Esophagus muscularis mucosa (tissue), 4 donors: ENCODE data around the gene CCNL1. TPM values are rescaled to one million over a fixed set of nuclear protein-coding genes. Genes with fewer than 3 reads are reported as not detected.

Experiments
- DNase-seq: peaks from one replicate; pipeline ENCODE4 v3.0.0-alpha.2; 2017; ENCODE audit errors: extremely low spot score
- H3K27ac ChIP-seq, 4 donors: fragments of 200-600 bp; sonication (generic); replicated peaks in 1 of 4; 1 replicate in 3 of 4; 2 replicates in 1 of 4; pipeline ENCODE4 v1.5.1; 2016 to 2019; ENCODE audit warnings: mild to moderate bottlenecking in 1 of 4
- H3K27me3 ChIP-seq, 4 donors: fragments of 200-600 bp; sonication (generic); one replicate each; pipeline versions ENCODE4 v1.5.1 to v1.6.0; 2016 to 2019
- H3K36me3 ChIP-seq, 4 donors: fragments of 200-600 bp; sonication (generic); one replicate each; pipeline ENCODE4 v1.5.1; 2016 to 2019
- H3K4me1 ChIP-seq, 4 donors: fragments of 200-600 bp; sonication (generic); one replicate each; pipeline ENCODE4 v1.5.1; 2016 to 2019
- H3K4me3 ChIP-seq, 4 donors: fragments of 200-600 bp; sonication (generic); 1 replicate in 2 of 4; 2 replicates in 2 of 4; pipeline ENCODE4 v1.5.1; 2016 to 2019; ENCODE audit warnings: mild to moderate bottlenecking in 4 of 4, moderate library complexity in 1 of 4
- H3K9me3 ChIP-seq, 4 donors: fragments of 200-600 bp; sonication (generic); 1 replicate in 3 of 4; 2 replicates in 1 of 4; pipeline ENCODE4 v1.5.1; 2016 to 2019
- CTCF ChIP-seq, 3 experiments: fragments of 200-600 bp in 2 of 3; fragments of 450-650 bp in 1 of 3; sonication (generic) in 2 of 3; IDR thresholded peaks; one replicate each; pipeline ENCODE4 v1.5.1; 2017 to 2019; ENCODE audit warnings: antibody characterized with exemption in 3 of 3, mild to moderate bottlenecking in 2 of 3, moderate library complexity in 1 of 3
- EP300 ChIP-seq: sonication (generic); formaldehyde crosslinking; IDR thresholded peaks from one replicate; pipeline ENCODE4 v1.6.1; 2017; ENCODE audit warnings: antibody characterized with exemption
- POLR2A ChIP-seq: fragments of 450-650 bp; IDR thresholded peaks from one replicate; pipeline ENCODE4 v1.6.1; 2017; ENCODE audit warnings: antibody characterized with exemption, moderate library complexity, mild to moderate bottlenecking, low read depth
- POLR2AphosphoS5 ChIP-seq, 2 donors: sonication (generic); formaldehyde crosslinking; IDR thresholded peaks; one replicate each; pipeline ENCODE4 v1.6.1; 2017; ENCODE audit warnings: antibody characterized with exemption in 2 of 2
- WGBS: methylation state at CpG from one replicate; pipeline ENCODE4 v1.1.5; 2018; 5-methylcytosine and 5-hydroxymethylcytosine counted together
- intact Hi-C: fragments of 100-400 bp; cut with DNase I; formaldehyde crosslinking; loops from one replicate; pipeline ENCODE4 v1.15.1; 2023
- total RNA-seq, 4 donors: library from RNA; depleted of rRNA; stranded (reverse); fragments of >200 nt; gene quantifications; one replicate each; pipeline versions ENCODE4 v1.1.0 to v1.2.1, GENCODE V29; 2016

Gene CCNL1
- total RNA-seq, 4 donors from 2014 or later: 45.3 to 180 (median 77.3) TPM

DNA sequence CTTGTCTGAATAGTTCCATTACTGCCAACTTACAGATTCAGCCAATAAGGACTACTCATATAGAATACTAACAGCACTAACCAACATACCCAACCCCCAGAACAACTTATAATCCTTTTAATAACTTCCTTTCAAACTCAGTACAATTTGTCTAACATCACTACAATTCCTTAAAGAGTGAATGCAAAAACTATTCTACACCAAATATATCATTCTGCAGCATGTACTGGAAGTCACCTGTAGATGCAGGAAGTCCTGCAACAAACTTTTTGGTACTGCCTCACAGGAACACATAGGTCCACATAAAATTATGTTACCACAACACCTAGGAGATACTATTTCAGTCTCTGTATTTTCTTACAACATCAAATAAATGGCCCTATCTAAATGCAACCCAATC is 2.1 kb downstream of the CCNL1 start:
- no peaks in the 10 kb centered on the region for H3K9me3 ChIP-seq
- TF ChIP-seq CTCF (IDR thresholded peaks at IDR 0.05): no peak
- no peak for TF ChIP-seq POLR2A
- TF ChIP-seq POLR2AphosphoS5 (IDR thresholded peaks at IDR 0.05): no peak
- no peak for TF ChIP-seq EP300
- no peak for DNase-seq
- peak overlapping the region; percentile 89 to 98 (median 98) for H3K4me3 ChIP-seq
- no peaks in the 10 kb centered on the region for H3K27me3 ChIP-seq
- peaks cover 11 to 61% (median 36%) of the 10 kb centered on the region in 4 donors for H3K36me3 ChIP-seq
- peak overlapping the region in 3 of 4 donors; percentile 14 to 100 (median 99) for H3K27ac ChIP-seq
- intact Hi-C loops: loop anchor here (10.0 kb wide), 1 partner anchor 613 kb away; no protein-coding TSS in a partner anchor
- peaks cover 62 to 74% (median 71%) of the 10 kb centered on the region in 4 donors for H3K4me1 ChIP-seq

- peaks cover 19 to 69% (median 44%) of the 10 kb centered on the region in 4 donors for H3K36me3 ChIP-seq
- WGBS: 56% methylated on average over 7 of the region's 7 CpGs
- H3K9me3 ChIP-seq: no peaks in the 10 kb centered on the region
- DNase-seq: no peak
- peaks cover 62 to 77% (median 72%) of the 10 kb centered on the region in 4 donors for H3K4me1 ChIP-seq
- H3K27me3 ChIP-seq: no peaks in the 10 kb centered on the region
- TF ChIP-seq POLR2A: no peak
- no peak for TF ChIP-seq EP300
- TF ChIP-seq POLR2AphosphoS5 (IDR thresholded peaks at IDR 0.05): no peak
- no peak for TF ChIP-seq CTCF (IDR thresholded peaks at IDR 0.05)
- H3K27ac ChIP-seq: peak overlapping the region; percentile 8 to 100 (median 56)
- intact Hi-C loops: loop anchor here (10.0 kb wide), 1 partner anchor 612 kb away; no protein-coding TSS in a partner anchor
- H3K4me3 ChIP-seq: peak overlapping the region; percentile 89 to 98 (median 98)
Observed at GRCh38 chr3:157156837-157157635, 2.9 kb downstream of the CCNL1 start.

- TF ChIP-seq POLR2A: no peak
- TF ChIP-seq POLR2AphosphoS5 (IDR thresholded peaks at IDR 0.05): no peak
- no peak for TF ChIP-seq CTCF (IDR thresholded peaks at IDR 0.05)
- TF ChIP-seq EP300: no peak
- Histone ChIP-seq H3K36me3 (peaks cover 31 to 83% (median 58%) of the 10 kb centered on the region in 4 donors), H3K27ac (peak overlapping the region in 1 of 4 donors; percentile 27), H3K9me3 (no peaks in the 10 kb centered on the region), H3K27me3 (no peaks in the 10 kb centered on the region), H3K4me3 (peak overlapping the region in 1 of 4 donors; percentile 12), H3K4me1 (peaks cover 53 to 65% (median 62%) of the 10 kb centered on the region in 4 donors)
- intact Hi-C loops: loop anchor here (10.0 kb wide), 1 partner anchor 611 kb away; no protein-coding TSS in a partner anchor
- DNase-seq: no peak
- 63% methylated on average over 3 of the region's 3 CpGs for WGBS
Observed at GRCh38 chr3:157155591-157155990, 4.4 kb downstream of the CCNL1 start.

GRCh38 chr3:157154563-157155330 is 5.2 kb downstream of the CCNL1 start:
- Histone ChIP-seq H3K27ac (peak overlapping the region in 2 of 4 donors; percentile 19 to 27), H3K4me3 (peak overlapping the region; percentile 11 to 32 (median 17)), H3K4me1 (peaks cover 53 to 65% (median 62%) of the 10 kb centered on the region in 4 donors), H3K9me3 (no peaks in the 10 kb centered on the region), H3K27me3 (no peaks in the 10 kb centered on the region), H3K36me3 (peaks cover 39 to 91% (median 67%) of the 10 kb centered on the region in 4 donors)
- WGBS: 32% methylated on average over 6 of the region's 6 CpGs
- DNase-seq: no peak
- intact Hi-C loops: loop anchor here (10.0 kb wide), 1 partner anchor 610 kb away; no protein-coding TSS in a partner anchor
- TF ChIP-seq CTCF (IDR thresholded peaks at IDR 0.05) (no peak), POLR2A (no peak), EP300 (no peak), POLR2AphosphoS5 (IDR thresholded peaks at IDR 0.05) (no peak)
